ENCODE measurements around the gene ZFAND6. TPM values are rescaled to one million over a fixed set of nuclear protein-coding genes. Genes with fewer than 3 reads are reported as not detected.
"Not testable (repeated sequence)": the region's sequence is repeated elsewhere in the genome, so short reads cannot be mapped to it uniquely, and the experiment has no call there.

ZFAND6 gene
- total and polyA plus RNA-seq, 8 donors, result 71.0 to 137 (median 117) TPM

- Histone ChIP-seq H3K27me3 (no peaks in the 10 kb centered on the region), H3K27ac (no peak overlapping the region), H3K9me3 (no peaks in the 10 kb centered on the region), H3K4me3 (no peak overlapping the region), H3K36me3 (no peaks in the 10 kb centered on the region), H3K4me1 (peaks cover 5 to 11% of the 10 kb centered on the region in 2 donors)
- intact Hi-C loops (cut with DNase I), result no loop called here
- DNase-seq (no peak), ATAC-seq (no peak)
- no peak for TF ChIP-seq CTCF (IDR thresholded peaks at IDR 0.05)
Measured at GRCh38 chr15:80034629-80035028, 24.8 kb upstream of the ZFAND6 start.

GRCh38 chr15:80036071-80036470 lies 23.4 kb upstream of the ZFAND6 start:
- DNase-seq (no peak), ATAC-seq (no peak)
- intact Hi-C loops (cut with DNase I), result no loop called here
- peaks cover 5 to 11% of the 10 kb centered on the region in 2 donors for H3K4me1 ChIP-seq
- no peak overlapping the region for H3K27ac ChIP-seq
- H3K27me3 ChIP-seq, result no peaks in the 10 kb centered on the region
- H3K9me3 ChIP-seq, result no peaks in the 10 kb centered on the region
- H3K4me3 ChIP-seq, result no peak overlapping the region
- no peak for TF ChIP-seq CTCF (IDR thresholded peaks at IDR 0.05)
- H3K36me3 ChIP-seq, result no peaks in the 10 kb centered on the region

- H3K36me3 ChIP-seq, result no peaks in the 10 kb centered on the region
- intact Hi-C loops (cut with DNase I), result no loop called here
- H3K4me3 ChIP-seq, result no peak overlapping the region
- peak; percentile 92 for ATAC-seq
- no peaks in the 10 kb centered on the region for H3K4me1 ChIP-seq
- no peaks in the 10 kb centered on the region for H3K9me3 ChIP-seq
- DNase-seq, result no peak
- H3K27me3 ChIP-seq, result no peaks in the 10 kb centered on the region
- no peak overlapping the region for H3K27ac ChIP-seq
- TF ChIP-seq CTCF (IDR thresholded peaks at IDR 0.05), result no peak
Measured at GRCh38 chr15:80041494-80042253, 17.8 kb upstream of the ZFAND6 start.

DNA sequence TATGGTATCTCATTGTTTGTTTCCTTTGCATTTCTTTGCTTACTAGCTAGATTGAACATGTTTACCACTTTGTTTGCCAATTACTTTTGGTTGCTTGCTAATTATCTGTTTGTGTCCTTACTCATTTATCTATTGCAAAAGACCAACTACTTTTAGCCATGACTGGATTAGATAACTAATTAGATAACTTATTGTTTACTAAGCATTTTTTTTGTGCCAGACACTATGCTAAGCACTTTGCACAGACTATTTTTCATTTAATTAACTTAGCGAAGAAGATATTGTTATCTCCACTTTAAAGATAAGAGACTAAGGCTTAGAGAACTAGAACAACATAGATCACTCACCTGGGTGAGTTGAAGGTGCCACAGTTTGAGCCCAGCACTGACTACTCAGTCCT lies 16.9 kb upstream of the ZFAND6 start:
- H3K4me1 ChIP-seq, result no peaks in the 10 kb centered on the region
- H3K27ac ChIP-seq, result no peak overlapping the region
- H3K36me3 ChIP-seq, result no peaks in the 10 kb centered on the region
- H3K9me3 ChIP-seq, result no peaks in the 10 kb centered on the region
- H3K4me3 ChIP-seq, result no peak overlapping the region
- DNase-seq (no peak), ATAC-seq (no peak)
- TF ChIP-seq CTCF (IDR thresholded peaks at IDR 0.05), result no peak
- no peaks in the 10 kb centered on the region for H3K27me3 ChIP-seq
- intact Hi-C loops (cut with DNase I), result no loop called here

- H3K4me3 ChIP-seq; ATAC-seq; H3K4me1 ChIP-seq; H3K27me3 ChIP-seq; H3K9me3 ChIP-seq; intact Hi-C loops (cut with DNase I); DNase-seq; H3K27ac ChIP-seq; H3K36me3 ChIP-seq: not testable (repeated sequence)
Measured at GRCh38 chr15:80045219-80045618, 14.3 kb upstream of the ZFAND6 start.

DNA sequence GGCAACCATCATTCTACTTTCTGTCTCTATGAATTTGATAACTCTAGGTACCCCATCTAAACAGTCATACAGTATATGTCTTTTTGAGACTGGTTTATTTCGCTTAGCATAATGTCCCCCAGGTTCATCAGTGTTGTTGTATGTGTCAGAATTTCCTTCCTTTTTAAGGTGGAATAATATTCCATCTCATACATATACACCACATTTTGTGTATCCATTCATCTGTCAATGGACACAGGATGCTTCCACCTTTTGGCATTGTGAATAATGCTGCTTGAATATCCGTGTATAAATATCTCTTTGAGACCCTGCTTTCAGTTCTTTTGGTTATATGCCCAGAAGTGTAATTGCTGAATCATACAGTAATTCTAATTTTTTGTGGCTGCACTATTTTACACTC lies 10.4 kb upstream of the ZFAND6 start:
- TF ChIP-seq CTCF (IDR thresholded peaks at IDR 0.05), result no peak
- Histone ChIP-seq H3K27ac (no peak overlapping the region), H3K36me3 (no peaks in the 10 kb centered on the region), H3K9me3 (no peaks in the 10 kb centered on the region), H3K27me3 (no peaks in the 10 kb centered on the region), H3K4me3 (no peak overlapping the region), H3K4me1 (no peaks in the 10 kb centered on the region)
- no peak for ATAC-seq
- intact Hi-C loops (cut with DNase I), result no loop called here
- no peak for DNase-seq

Measured in left lung (tissue), 10 donors.